Neural cell (in vitro differentiated cells): ENCODE results near the gene DERL3. TPM values are rescaled to one million over a fixed set of nuclear protein-coding genes. Genes with fewer than 3 reads are reported as not detected.

ENCODE experiments used
- H2AFZ ChIP-seq: fragments of 200-600, 300-800 bp; sonication (generic), shearing (Covaris generic); 2 replicates; pipeline ENCODE4 v1.6.0; 2014; ENCODE audit warnings: low read depth, mild to moderate bottlenecking, antibody characterized with exemption, low read length, moderate library complexity
- H3F3A ChIP-seq: fragments of 200-600 bp; shearing (Covaris generic); 2 replicates; pipeline ENCODE4 v1.6.1; 2016; ENCODE audit warnings: mild to moderate bottlenecking, moderate library complexity, mixed read lengths, antibody characterized with exemption, low read length; ENCODE audit not compliant: insufficient read depth, poor library complexity, severe bottlenecking
- H3K27ac ChIP-seq: fragments of 200-600, 300-800 bp; sonication (generic), shearing (Covaris generic); 2 replicates; pipeline ENCODE4 v1.5.1; 2014; ENCODE audit warnings: mild to moderate bottlenecking, low read length, moderate library complexity
- H3K27me3 ChIP-seq: fragments of 300-800, 200-600 bp; sonication (generic), shearing (Covaris generic); 2 replicates; pipeline ENCODE4 v1.6.0; 2014; ENCODE audit warnings: mild to moderate bottlenecking, low read depth, low read length, moderate library complexity; ENCODE audit not compliant: insufficient read depth
- H3K36me3 ChIP-seq: fragments of 300-800, 200-600 bp; sonication (generic), shearing (Covaris generic); 2 replicates; pipeline ENCODE4 v1.5.1; 2014; ENCODE audit warnings: mild to moderate bottlenecking, antibody characterized with exemption, low read length, moderate library complexity; ENCODE audit not compliant: insufficient read depth
- H3K4me2 ChIP-seq: fragments of 300-800, 200-600 bp; sonication (generic), shearing (Covaris generic); 2 replicates; pipeline ENCODE4 v1.6.0; 2014; ENCODE audit warnings: mild to moderate bottlenecking, low read length
- H3K4me3 ChIP-seq: fragments of 300-800, 200-600 bp; sonication (generic), shearing (Covaris generic); 2 replicates; pipeline ENCODE4 v1.5.1; 2014; ENCODE audit warnings: mild to moderate bottlenecking, low read length, moderate library complexity
- H3K79me2 ChIP-seq: fragments of 200-600 bp; shearing (Covaris generic); replicated peaks from 2 replicates; pipeline ENCODE4 v1.6.0; 2014; ENCODE audit warnings: mild to moderate bottlenecking, low read length, moderate library complexity; ENCODE audit not compliant: insufficient read depth
- H3K9ac ChIP-seq: fragments of 300-800, 200-600 bp; sonication (generic), shearing (Covaris generic); 2 replicates; pipeline ENCODE4 v1.6.1; 2016; ENCODE audit warnings: mild to moderate bottlenecking, low read length, mixed read lengths
- H3K9me2 ChIP-seq: fragments of 200-600 bp; shearing (Covaris generic); 2 replicates; pipeline ENCODE4 v1.6.1; 2016; ENCODE audit warnings: mild to moderate bottlenecking, low read length, mixed read lengths; ENCODE audit not compliant: insufficient read depth
- H3K9me3 ChIP-seq: fragments of 200-600, 300-800 bp; sonication (generic), shearing (Covaris generic); 2 replicates; pipeline ENCODE4 v1.6.1; 2016; ENCODE audit warnings: mild to moderate bottlenecking, mixed run types, low read length, moderate library complexity, mixed read lengths
- H4K20me1 ChIP-seq: fragments of 200-600 bp; shearing (Covaris generic); 2 replicates; pipeline ENCODE4 v1.6.1; 2016; ENCODE audit warnings: mild to moderate bottlenecking, mixed run types; ENCODE audit not compliant: insufficient read depth
- CTCF ChIP-seq: fragments of 450-650 bp; IDR thresholded peaks from 2 replicates; pipeline ENCODE4 v1.5.1; 2014; ENCODE audit warnings: antibody characterized with exemption, mild to moderate bottlenecking, moderate library complexity; ENCODE audit not compliant: poor library complexity, severe bottlenecking
- EP300 ChIP-seq: fragments of 450-650 bp; conservative IDR thresholded peaks from 2 replicates; pipeline ENCODE4 v1.6.1; 2014; ENCODE audit warnings: antibody characterized with exemption, mild to moderate bottlenecking, moderate library complexity; ENCODE audit not compliant: poor library complexity, severe bottlenecking
- EZH2 ChIP-seq: fragments of 200-600, 300-800 bp; shearing (Covaris generic), sonication (generic); IDR thresholded peaks from 2 replicates; pipeline ENCODE4 v1.6.1; 2014; ENCODE audit warnings: antibody characterized with exemption, low read length, borderline replicate concordance, mild to moderate bottlenecking; ENCODE audit not compliant: insufficient read depth, poor library complexity, severe bottlenecking
- MXI1 ChIP-seq: fragments of 450-650 bp; conservative IDR thresholded peaks from 2 replicates; pipeline ENCODE4 v1.6.1; 2014; ENCODE audit warnings: antibody characterized with exemption, mild to moderate bottlenecking; ENCODE audit not compliant: poor library complexity, severe bottlenecking
- POLR2AphosphoS5 ChIP-seq: IDR thresholded peaks from 2 replicates; pipeline ENCODE4 v1.6.1; 2012
- RAD21 ChIP-seq: fragments of 450-650 bp; conservative IDR thresholded peaks from 2 replicates; pipeline ENCODE4 v1.6.1; 2014; ENCODE audit warnings: antibody characterized with exemption, mild to moderate bottlenecking, moderate library complexity
- REST ChIP-seq: IDR thresholded peaks from 2 replicates; pipeline ENCODE4 v1.6.1; 2012; ENCODE audit warnings: borderline replicate concordance
- SMC3 ChIP-seq: fragments of 450-650 bp; conservative IDR thresholded peaks from 2 replicates; pipeline ENCODE4 v1.6.1; 2014; ENCODE audit warnings: antibody characterized with exemption, mild to moderate bottlenecking, moderate library complexity; ENCODE audit not compliant: poor library complexity
- TAF1 ChIP-seq: IDR thresholded peaks from 2 replicates; pipeline ENCODE4 v1.6.1; 2012; ENCODE audit warnings: low read depth
- polyA plus RNA-seq: library from polyadenylated mRNA; depleted of rRNA; stranded (reverse); fragments of >200 nt; gene quantifications from 2 replicates; pipeline ENCODE4 v1.2.3, GENCODE V29; 2014

The DERL3 gene
- polyA plus RNA-seq, 1 donor from 2014 or later, result 0.84 TPM

DNA sequence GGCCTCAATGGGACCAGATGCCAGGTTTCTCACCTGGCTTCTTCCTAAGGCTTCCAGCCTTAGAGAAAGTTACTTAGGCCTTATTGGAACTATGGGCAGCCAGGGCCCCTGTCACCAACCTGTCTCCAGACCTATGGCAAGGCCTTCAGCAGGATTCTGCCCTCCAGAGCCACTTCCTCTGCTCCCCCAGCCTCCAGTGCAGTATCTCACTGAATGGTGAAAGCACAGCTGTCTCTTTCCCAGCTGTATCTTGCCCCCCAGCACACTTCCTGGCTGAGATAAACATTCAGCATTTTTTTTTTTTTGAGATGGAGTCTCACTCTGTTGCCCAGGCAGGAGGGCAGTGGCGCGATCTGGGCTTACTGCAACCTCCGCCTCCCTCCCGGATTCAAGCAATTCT is 20.4 kb upstream of the DERL3 start:
- Histone ChIP-seq H3K36me3 (no peaks in the 10 kb centered on the region), H3F3A (no peaks in the 10 kb centered on the region), H4K20me1 (no peaks in the 10 kb centered on the region), H3K79me2 (peaks cover 2% of the 10 kb centered on the region), H3K4me2 (peak overlapping the region; percentile 81), H3K27ac (peak overlapping the region; percentile 99), H3K27me3 (no peaks in the 10 kb centered on the region), H3K4me3 (peak overlapping the region; percentile 83), H2AFZ (no peak overlapping the region), H3K9me2 (no peaks in the 10 kb centered on the region), H3K9me3 (no peaks in the 10 kb centered on the region), H3K9ac (peak overlapping the region; percentile 97)
- TF ChIP-seq EP300 (no peak), CTCF (no peak), REST (no peak), TAF1 (no peak), POLR2AphosphoS5 (no peak), SMC3 (no peak), RAD21 (no peak), MXI1 (no peak), EZH2 (no peak)

- Histone ChIP-seq H2AFZ (peak overlapping the region; percentile 89), H3K9me2 (no peaks in the 10 kb centered on the region), H3K27me3 (no peaks in the 10 kb centered on the region), H3K4me3 (peak overlapping the region; percentile 83), H4K20me1 (no peaks in the 10 kb centered on the region), H3K4me2 (peak overlapping the region; percentile 81), H3K27ac (peak overlapping the region; percentile 99), H3F3A (no peaks in the 10 kb centered on the region), H3K9ac (peak overlapping the region; percentile 97), H3K9me3 (no peaks in the 10 kb centered on the region), H3K36me3 (no peaks in the 10 kb centered on the region), H3K79me2 (peaks cover 2% of the 10 kb centered on the region)
- TF ChIP-seq REST, result no peak
- TF ChIP-seq SMC3, result no peak
- no peak for TF ChIP-seq POLR2AphosphoS5
- TF ChIP-seq TAF1, result no peak
- TF ChIP-seq MXI1, result no peak
- no peak for TF ChIP-seq CTCF
- no peak for TF ChIP-seq RAD21
- no peak for TF ChIP-seq EP300
- TF ChIP-seq EZH2, result no peak
Measured at GRCh38 chr22:23858484-23858815, 19.6 kb upstream of the DERL3 start.
